Endothelial cell of umbilical vein (primary cell): ENCODE results near the gene KCNN3. TPM values are rescaled to one million over a fixed set of nuclear protein-coding genes. Genes with fewer than 3 reads are reported as not detected.

Experiments used
- BruUV-seq: library from RNA; stranded (reverse); fragments of 400-500 nt; replicated peaks from 2 replicates; lab custom pipeline; 2021; lab: Mats Ljungman, UMichigan
- CTCF ChIA-PET: fragments of 300-600, 350-600 bp; sonication (Branson Sonifier 250); formaldehyde crosslinking; loops from one replicate; lab custom pipeline; 2021; ENCODE audit warnings: antibody characterized with exemption, inconsistent platforms; lab: Charles Lee
- POLR2A ChIA-PET: fragments of 300-600, 350-600 bp; sonication (Branson Sonifier 250); formaldehyde crosslinking; loops from one replicate; lab custom pipeline; 2021; ENCODE audit warnings: antibody characterized with exemption, inconsistent platforms; lab: Charles Lee
- DNase-seq: peaks from one replicate; pipeline ENCODE4 v3.0.0-alpha.2; 2011; ENCODE audit warnings: low read depth, low spot score
- FAIRE-seq: peaks from 2 replicates; lab custom pipeline; 2011; peaks lifted over from hg19 to GRCh38; lab: Jason Lieb, UNC
- H2AFZ ChIP-seq: 2 replicates; pipeline ENCODE4 v1.6.0; 2012; ENCODE audit warnings: low read depth, low read length, control low read depth, inconsistent platforms
- H3K27ac ChIP-seq: 2 replicates; pipeline ENCODE4 v1.5.1; 2011; ENCODE audit warnings: low read depth, mild to moderate bottlenecking, control low read depth, low read length, moderate library complexity; ENCODE audit not compliant: insufficient read depth
- H3K27me3 ChIP-seq, 2 experiments: 2 replicates each; pipeline versions ENCODE4 v1.6.0 to v1.6.1; 2011; ENCODE audit warnings: low read length in 2 of 2, mixed read lengths in 1 of 2; ENCODE audit not compliant: control insufficient read depth in 2 of 2, insufficient read depth in 2 of 2
- H3K36me3 ChIP-seq, 2 experiments: 2 replicates in 1 of 2; 3 replicates in 1 of 2; pipeline ENCODE4 v1.5.1; 2011; ENCODE audit warnings: low read length in 2 of 2, mild to moderate bottlenecking in 1 of 2, moderate library complexity in 1 of 2; ENCODE audit not compliant: control insufficient read depth in 2 of 2, insufficient read depth in 2 of 2; ENCODE audit errors: extremely low read depth in 1 of 2
- H3K4me1 ChIP-seq: 3 replicates; pipeline ENCODE4 v1.5.1; 2011; ENCODE audit warnings: mild to moderate bottlenecking, low read length; ENCODE audit not compliant: control insufficient read depth, insufficient read depth; ENCODE audit errors: extremely low read depth
- H3K4me2 ChIP-seq: 2 replicates; pipeline ENCODE4 v1.6.1; 2011; ENCODE audit warnings: low read length, control low read depth, mixed read lengths; ENCODE audit not compliant: insufficient read depth
- H3K4me3 ChIP-seq, 3 experiments: fragments of 200-600 bp in 1 of 3; sonication (generic), shearing (Covaris generic) in 1 of 3; replicated peaks in 1 of 3; 2 replicates each; pipeline ENCODE4 v1.5.1; 2011 to 2016; ENCODE audit warnings: control low read depth in 3 of 3, low read length in 3 of 3, mild to moderate bottlenecking in 2 of 3, inconsistent platforms in 1 of 3, low read depth in 1 of 3, moderate library complexity in 1 of 3; ENCODE audit not compliant: insufficient read depth in 1 of 3
- H3K79me2 ChIP-seq: 2 replicates; pipeline ENCODE4 v1.6.0; 2012; ENCODE audit warnings: low read length, inconsistent platforms; ENCODE audit not compliant: control insufficient read depth, insufficient read depth
- H3K9ac ChIP-seq: replicated peaks from 2 replicates; pipeline ENCODE3; 2011; ENCODE audit warnings: low read length, control low read depth; ENCODE audit not compliant: insufficient read depth; ENCODE audit errors: extremely low read depth
- H3K9me1 ChIP-seq: replicated peaks from 3 replicates; pipeline ENCODE4 v1.6.0; 2011; ENCODE audit warnings: mild to moderate bottlenecking, low read length; ENCODE audit not compliant: control insufficient read depth, insufficient read depth; ENCODE audit errors: extremely low read depth
- H3K9me3 ChIP-seq: replicated peaks from 2 replicates; pipeline ENCODE4 v1.5.1; 2012; ENCODE audit warnings: low read length, inconsistent platforms; ENCODE audit not compliant: control insufficient read depth, insufficient read depth
- H4K20me1 ChIP-seq: replicated peaks from 2 replicates; pipeline ENCODE3; 2011; ENCODE audit warnings: mild to moderate bottlenecking, low read length; ENCODE audit not compliant: control insufficient read depth, insufficient read depth; ENCODE audit errors: extremely low read depth
- CTCF ChIP-seq, 2 donors: IDR thresholded peaks; 1 replicate in 1 of 2; 2 replicates in 1 of 2; pipeline ENCODE4 v1.5.1; 2011; ENCODE audit warnings: low read length in 2 of 2, mild to moderate bottlenecking in 2 of 2, moderate library complexity in 2 of 2, control low read depth in 1 of 2, inconsistent platforms in 1 of 2, low read depth in 1 of 2; ENCODE audit not compliant: insufficient read depth in 1 of 2; ENCODE audit errors: extremely low read depth in 1 of 2
- EZH2 ChIP-seq: IDR thresholded peaks from 2 replicates; pipeline ENCODE4 v1.6.1; 2012; ENCODE audit warnings: borderline replicate concordance, low read depth, mild to moderate bottlenecking, moderate library complexity, low read length, inconsistent platforms; ENCODE audit not compliant: severe bottlenecking
- FOS ChIP-seq: IDR thresholded peaks from 2 replicates; pipeline ENCODE4 v1.6.1; 2011; ENCODE audit warnings: mild to moderate bottlenecking, low read length, moderate library complexity, borderline replicate concordance; ENCODE audit not compliant: insufficient read depth
- GATA2 ChIP-seq: IDR thresholded peaks from 2 replicates; pipeline ENCODE4 v1.7.0; 2011; ENCODE audit warnings: low read depth, mild to moderate bottlenecking, moderate library complexity, mixed read lengths, low read length; ENCODE audit not compliant: insufficient read length, insufficient read depth
- JUN ChIP-seq: IDR thresholded peaks from 2 replicates; pipeline ENCODE4 v1.6.1; 2011; ENCODE audit warnings: borderline replicate concordance, low read depth; ENCODE audit not compliant: insufficient read length, insufficient read depth
- MAX ChIP-seq: IDR thresholded peaks from 2 replicates; pipeline ENCODE4 v1.6.1; 2011; ENCODE audit not compliant: insufficient read depth, insufficient read length
- MYC ChIP-seq: IDR thresholded peaks from one replicate; pipeline ENCODE4 v1.6.1; 2011; ENCODE audit warnings: mild to moderate bottlenecking, low read depth, low read length
- POLR2A ChIP-seq: IDR thresholded peaks from 2 replicates; pipeline ENCODE4 v1.6.1; 2012; ENCODE audit warnings: low read depth, mild to moderate bottlenecking, control low read depth, low read length
- POLR2AphosphoS5 ChIP-seq: IDR thresholded peaks from 2 replicates; pipeline ENCODE4 v1.6.1; 2012; ENCODE audit warnings: low read depth, mild to moderate bottlenecking, control low read depth, low read length, moderate library complexity; ENCODE audit not compliant: insufficient read depth
- dilution Hi-C: fragments of 300-500 bp; cut with MboI; formaldehyde crosslinking; loops from one replicate; pipeline ENCODE4 v1.15.0; 2019; ENCODE audit warnings: low sequenced_read_pairs; ENCODE audit not compliant: extremely low pct_ligation_motif_present
- intact Hi-C: fragments of 100-400 bp; cut with micrococcal nuclease; formaldehyde crosslinking; loops from one replicate; pipeline ENCODE4 v1.10.0; 2022
- polyA plus RNA-seq, 4 experiments: library from polyadenylated mRNA; depleted of rRNA in 3 of 4; stranded (reverse) in 3 of 4; unstranded in 1 of 4; fragments of >200 nt; gene quantifications; 2 replicates each; pipeline versions ENCODE4 v1.2.1 to v1.2.3, GENCODE V29; 2011 to 2012; ENCODE audit warnings: missing spikeins in 1 of 4
- total RNA-seq: library from RNA; stranded (reverse); gene quantifications from 2 replicates; pipeline ENCODE4 v1.2.3, GENCODE V29; 2021

Gene KCNN3
- total and polyA plus RNA-seq, 2 donors (not counting 3 experiments of a cell fraction or from before 2014, with no cell fraction given) = 0.91 to 1.1 TPM

- peaks cover 9% of the 10 kb centered on the region for H3K4me1 ChIP-seq
- H4K20me1 ChIP-seq = no peaks in the 10 kb centered on the region
- H3K27ac ChIP-seq = no peak overlapping the region
- no peaks in the 10 kb centered on the region for H3K9me1 ChIP-seq
- dilution Hi-C loops = no loop called here
- no peaks in the 10 kb centered on the region for H3K79me2 ChIP-seq
- DNase-seq = no peak
- no peaks in the 10 kb centered on the region for H3K27me3 ChIP-seq
- intact Hi-C loops = no loop called here
- ChIA-PET CTCF (interaction anchor here (1.3 kb wide), 1 partner anchor 58 kb away, joined by 3 read pairs; no protein-coding TSS in a partner anchor), POLR2A (no interaction called here)
- H3K9me3 ChIP-seq = no peaks in the 10 kb centered on the region
- FAIRE-seq = no peak
- BruUV-seq = no TSS peak
- no peak for TF ChIP-seq POLR2AphosphoS5
- no peak for TF ChIP-seq MAX
- no peak for TF ChIP-seq JUN
- no peak overlapping the region for H3K4me2 ChIP-seq
- peak overlapping the region; percentile 13 for H2AFZ ChIP-seq
- H3K4me3 ChIP-seq = no peak overlapping the region
- H3K9ac ChIP-seq = no peak overlapping the region
- H3K36me3 ChIP-seq = no peaks in the 10 kb centered on the region
Measured at GRCh38 chr1:154833209-154833608, 36.9 kb downstream of the KCNN3 start.

GRCh38 chr1:154832384-154832783 lies 37.7 kb downstream of the KCNN3 start:
- intact Hi-C loops = no loop called here
- TF ChIP-seq POLR2AphosphoS5 (no peak), EZH2 (no peak), MAX (no peak), MYC (no peak), POLR2A (no peak), FOS (no peak), JUN (no peak), CTCF (IDR thresholded peaks at IDR 0.05; ENCODE audit: extremely low read depth in 1 of 2, insufficient read depth in 1 of 2, low read depth in 1 of 2, low read length in 2 of 2) (no peak), GATA2 (no peak)
- POLR2A ChIA-PET = no interaction called here
- Histone ChIP-seq H4K20me1 (no peaks in the 10 kb centered on the region), H3K27ac (no peak overlapping the region), H3K9me1 (no peaks in the 10 kb centered on the region), H3K9me3 (no peaks in the 10 kb centered on the region), H3K4me1 (peaks cover 9% of the 10 kb centered on the region), H3K9ac (no peak overlapping the region), H2AFZ (no peak overlapping the region), H3K4me3 (no peak overlapping the region), H3K4me2 (no peak overlapping the region), H3K79me2 (no peaks in the 10 kb centered on the region), H3K36me3 (no peaks in the 10 kb centered on the region), H3K27me3 (peaks cover 0 to 1% of the 10 kb centered on the region in 2 experiments)
- DNase-seq (no peak), FAIRE-seq (no peak)
- CTCF ChIA-PET = interaction anchor here (1.0 to 1.3 kb wide), 2 partner anchors 12 to 59 kb away, joined by 3 read pairs; no protein-coding TSS in a partner anchor
- no TSS peak for BruUV-seq
- dilution Hi-C loops = no loop called here
